Thyroid gland (tissue), 4 donors: ENCODE data around the gene TREM2.

Experiments used
- CTCF ChIP-seq, 6 experiments: fragments of 200-600 bp in 3 of 6; fragments of 450-650 bp in 3 of 6; sonication (generic) in 3 of 6; IDR thresholded peaks; one replicate each; pipeline ENCODE4 v1.5.1; 2016 to 2019; ENCODE audit warnings: antibody characterized with exemption in 6 of 6, mild to moderate bottlenecking in 2 of 6, inconsistent platforms in 1 of 6, moderate library complexity in 1 of 6
- POLR2A ChIP-seq, 2 donors: fragments of 450-650 bp; IDR thresholded peaks; one replicate each; pipeline ENCODE4 v1.6.1; 2017; ENCODE audit warnings: antibody characterized with exemption in 2 of 2, mild to moderate bottlenecking in 2 of 2, moderate library complexity in 1 of 2

- no peak for TF ChIP-seq POLR2A (IDR thresholded peaks at IDR 0.05)
- TF ChIP-seq CTCF (IDR thresholded peaks at IDR 0.05) = no peak
These were observed 14.8 kb upstream of the TREM2 start for GRCh38 chr6:41177695-41178094.
